Measurements from ENCODE around the gene ZCCHC17.

The ZCCHC17 gene

DNA sequence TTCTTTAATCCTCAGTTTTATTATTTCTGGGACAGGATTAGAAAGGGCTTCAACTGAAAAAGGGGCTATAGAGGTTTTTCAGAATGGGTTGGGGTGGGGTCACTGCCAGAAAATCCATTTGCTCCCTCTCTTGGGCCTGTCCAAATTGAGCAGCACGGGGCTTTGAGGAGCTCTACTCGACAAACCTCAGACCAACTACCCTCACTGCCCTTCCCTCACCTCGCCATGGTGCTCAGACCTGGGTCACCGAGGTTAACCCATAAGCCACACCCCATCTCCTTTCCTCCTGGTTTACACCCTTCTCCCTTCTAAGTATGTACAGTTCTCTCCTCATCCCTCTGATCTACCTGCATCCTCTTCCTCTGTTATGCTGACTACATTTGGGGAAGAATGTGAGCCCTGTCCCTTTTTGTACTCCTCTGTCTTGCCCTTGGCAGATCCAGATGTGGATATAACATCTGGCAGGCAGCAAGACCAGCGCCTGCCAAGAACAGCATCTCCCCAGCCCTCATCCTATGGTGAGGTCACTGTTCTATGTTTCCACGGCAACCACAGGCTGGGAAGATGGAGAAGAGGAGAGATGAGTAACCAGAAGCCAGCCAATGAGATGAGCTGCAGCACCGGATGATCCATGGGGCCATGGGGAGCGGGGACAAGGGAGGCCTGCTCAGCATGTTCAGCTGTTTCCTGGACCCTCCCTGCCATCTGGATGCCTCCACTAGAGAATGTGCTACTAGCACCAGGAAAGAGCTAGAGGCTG is 79.7 kb downstream of the ZCCHC17 start:
- H3K9ac ChIP-seq (ENCODE audit: low read depth, low read length, poor library complexity, severe bottlenecking): no peak overlapping the region
- H2AFZ ChIP-seq (ENCODE audit: low read length): no peak overlapping the region
- H3K4me1 ChIP-seq (ENCODE audit: insufficient read depth, low read length, poor library complexity, severe bottlenecking): no peaks in the 10 kb centered on the region
- H3K9me2 ChIP-seq (replicated peaks; ENCODE audit: low read depth, low read length): no peaks in the 10 kb centered on the region
- H3K9me3 ChIP-seq (ENCODE audit: insufficient read depth, low read depth, low read length): no peaks in the 10 kb centered on the region
- H4K20me1 ChIP-seq (ENCODE audit: insufficient read depth, low read length, poor library complexity, severe bottlenecking): no peaks in the 10 kb centered on the region
- H3K4me2 ChIP-seq (ENCODE audit: low read depth, low read length, poor library complexity, severe bottlenecking): no peak overlapping the region
- H3K27me3 ChIP-seq (ENCODE audit: insufficient read depth, low read length, poor library complexity, severe bottlenecking): no peaks in the 10 kb centered on the region
- H3K4me3 ChIP-seq (ENCODE audit: low read length, poor library complexity, severe bottlenecking): no peak overlapping the region
- no peaks in the 10 kb centered on the region for H3K79me2 ChIP-seq (ENCODE audit: insufficient read depth, low read length)
- H3F3A ChIP-seq (ENCODE audit: low read depth): no peaks in the 10 kb centered on the region
- TF ChIP-seq EZH2phosphoT487 (IDR thresholded peaks at IDR 0.05; ENCODE audit: borderline replicate concordance): no peak
- TF ChIP-seq, protein P1, sequence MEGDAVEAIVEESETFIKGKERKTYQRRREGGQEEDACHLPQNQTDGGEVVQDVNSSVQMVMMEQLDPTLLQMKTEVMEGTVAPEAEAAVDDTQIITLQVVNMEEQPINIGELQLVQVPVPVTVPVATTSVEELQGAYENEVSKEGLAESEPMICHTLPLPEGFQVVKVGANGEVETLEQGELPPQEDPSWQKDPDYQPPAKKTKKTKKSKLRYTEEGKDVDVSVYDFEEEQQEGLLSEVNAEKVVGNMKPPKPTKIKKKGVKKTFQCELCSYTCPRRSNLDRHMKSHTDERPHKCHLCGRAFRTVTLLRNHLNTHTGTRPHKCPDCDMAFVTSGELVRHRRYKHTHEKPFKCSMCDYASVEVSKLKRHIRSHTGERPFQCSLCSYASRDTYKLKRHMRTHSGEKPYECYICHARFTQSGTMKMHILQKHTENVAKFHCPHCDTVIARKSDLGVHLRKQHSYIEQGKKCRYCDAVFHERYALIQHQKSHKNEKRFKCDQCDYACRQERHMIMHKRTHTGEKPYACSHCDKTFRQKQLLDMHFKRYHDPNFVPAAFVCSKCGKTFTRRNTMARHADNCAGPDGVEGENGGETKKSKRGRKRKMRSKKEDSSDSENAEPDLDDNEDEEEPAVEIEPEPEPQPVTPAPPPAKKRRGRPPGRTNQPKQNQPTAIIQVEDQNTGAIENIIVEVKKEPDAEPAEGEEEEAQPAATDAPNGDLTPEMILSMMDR (conservative IDR thresholded peaks at IDR 0.05; ENCODE audit: low read length): no peak
- H3K36me3 ChIP-seq (ENCODE audit: insufficient read depth, low read length): no peaks in the 10 kb centered on the region

DNA sequence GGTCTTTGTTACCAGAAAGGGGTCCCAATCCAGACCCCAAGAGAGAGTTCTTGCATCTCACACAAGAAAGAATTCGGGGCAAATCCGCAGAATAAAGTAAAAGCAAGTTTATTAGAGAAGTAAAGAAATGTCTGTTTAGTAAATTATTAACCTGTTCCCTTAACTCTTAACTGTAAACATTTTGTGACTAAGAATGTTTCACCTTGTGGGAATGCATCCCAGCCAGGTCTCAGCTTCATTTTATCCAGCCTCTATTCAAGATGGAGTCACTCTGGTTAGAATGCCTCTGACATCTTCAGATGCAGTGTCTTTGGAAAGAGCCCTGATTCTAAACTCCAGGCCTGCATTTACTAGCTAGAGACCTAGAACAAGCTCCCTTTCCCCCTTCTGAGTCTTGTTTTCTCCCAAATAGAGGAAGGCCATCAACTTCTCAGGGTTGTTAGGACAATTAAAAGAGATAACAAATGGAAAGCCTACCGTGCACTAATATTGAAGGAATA is 80.6 kb downstream of the ZCCHC17 start:
- Histone ChIP-seq H3K79me2 (ENCODE audit: insufficient read depth, low read length) (no peaks in the 10 kb centered on the region), H3K9ac (ENCODE audit: low read depth, low read length, poor library complexity, severe bottlenecking) (no peak overlapping the region), H2AFZ (ENCODE audit: low read length) (no peak overlapping the region), H3K9me3 (ENCODE audit: insufficient read depth, low read depth, low read length) (no peaks in the 10 kb centered on the region), H3K9me2 (replicated peaks; ENCODE audit: low read depth, low read length) (no peaks in the 10 kb centered on the region), H3K4me2 (ENCODE audit: low read depth, low read length, poor library complexity, severe bottlenecking) (no peak overlapping the region), H3K4me3 (ENCODE audit: low read length, poor library complexity, severe bottlenecking) (no peak overlapping the region), H4K20me1 (ENCODE audit: insufficient read depth, low read length, poor library complexity, severe bottlenecking) (no peaks in the 10 kb centered on the region), H3K27me3 (ENCODE audit: insufficient read depth, low read length, poor library complexity, severe bottlenecking) (no peaks in the 10 kb centered on the region), H3K36me3 (ENCODE audit: insufficient read depth, low read length) (no peaks in the 10 kb centered on the region), H3F3A (ENCODE audit: low read depth) (no peaks in the 10 kb centered on the region), H3K4me1 (ENCODE audit: insufficient read depth, low read length, poor library complexity, severe bottlenecking) (no peaks in the 10 kb centered on the region)
- TF ChIP-seq EZH2phosphoT487 (IDR thresholded peaks at IDR 0.05; ENCODE audit: borderline replicate concordance): no peak
- TF ChIP-seq, protein P1 (conservative IDR thresholded peaks at IDR 0.05; ENCODE audit: low read length): no peak

DNA sequence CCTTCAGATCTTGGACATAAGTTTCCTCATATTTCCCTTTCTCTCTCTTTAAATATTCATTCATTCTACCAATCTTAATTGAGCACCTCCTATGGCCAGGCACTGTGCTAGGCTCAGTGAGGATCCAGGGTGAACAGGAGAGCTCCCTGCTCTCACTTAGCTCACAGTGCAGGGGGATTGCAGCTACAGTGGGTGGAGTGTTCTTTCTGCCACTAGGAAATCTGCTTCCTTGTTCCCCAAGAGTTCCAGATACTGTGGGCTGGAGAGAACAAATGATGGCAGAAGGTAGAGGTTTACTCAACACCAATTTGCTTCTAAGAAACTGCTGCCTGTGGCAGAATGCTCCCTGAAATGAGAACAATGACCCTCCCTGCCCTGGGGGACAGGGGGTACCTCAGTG is 81.2 kb downstream of the ZCCHC17 start:
- no peaks in the 10 kb centered on the region for H4K20me1 ChIP-seq (ENCODE audit: insufficient read depth, low read length, poor library complexity, severe bottlenecking)
- H3K36me3 ChIP-seq (ENCODE audit: insufficient read depth, low read length): no peaks in the 10 kb centered on the region
- no peaks in the 10 kb centered on the region for H3K9me3 ChIP-seq (ENCODE audit: insufficient read depth, low read depth, low read length)
- H2AFZ ChIP-seq (ENCODE audit: low read length): no peak overlapping the region
- H3K4me1 ChIP-seq (ENCODE audit: insufficient read depth, low read length, poor library complexity, severe bottlenecking): no peaks in the 10 kb centered on the region
- no peak overlapping the region for H3K9ac ChIP-seq (ENCODE audit: low read depth, low read length, poor library complexity, severe bottlenecking)
- H3K79me2 ChIP-seq (ENCODE audit: insufficient read depth, low read length): no peaks in the 10 kb centered on the region
- TF ChIP-seq EZH2phosphoT487 (IDR thresholded peaks at IDR 0.05; ENCODE audit: borderline replicate concordance): no peak
- TF ChIP-seq, protein P1 (conservative IDR thresholded peaks at IDR 0.05; ENCODE audit: low read length): no peak
- H3K4me3 ChIP-seq (ENCODE audit: low read length, poor library complexity, severe bottlenecking): no peak overlapping the region
- no peaks in the 10 kb centered on the region for H3K9me2 ChIP-seq (replicated peaks; ENCODE audit: low read depth, low read length)
- H3F3A ChIP-seq (ENCODE audit: low read depth): no peaks in the 10 kb centered on the region
- no peak overlapping the region for H3K4me2 ChIP-seq (ENCODE audit: low read depth, low read length, poor library complexity, severe bottlenecking)
- no peaks in the 10 kb centered on the region for H3K27me3 ChIP-seq (ENCODE audit: insufficient read depth, low read length, poor library complexity, severe bottlenecking)

All from Loucy (cell line).